ENCODE measurements around the gene FBXO36. TPM values are rescaled to one million over a fixed set of nuclear protein-coding genes. Genes with fewer than 3 reads are reported as not detected.

FBXO36 gene
- 1.6 to 2.3 TPM (median 1.7 TPM) in 3 replicates for polyA plus RNA-seq
- 1.3 TPM for polyA plus RNA-seq (2011; ENCODE audit: low read depth)
- polyA plus RNA-seq (2011; cell fraction: cytosol; rRNA removed) = 1.8 and 2.0 TPM in 2 replicates
- polyA plus RNA-seq (2011; cell fraction: nucleus; rRNA removed) = 1.8 and 2.4 TPM in 2 replicates
- 0.93 and 2.3 TPM in 2 replicates for polyA plus RNA-seq (2012; ENCODE audit: low replicate concordance)
- 1.4 to 3.1 TPM (median 2.0 TPM) in 3 replicates for polyA minus RNA-seq
- 1.2 TPM for polyA minus RNA-seq (2011; cell fraction: cytosol; rRNA and poly(A)+ RNA removed)
- polyA minus RNA-seq (2011; cell fraction: nucleus; rRNA and poly(A)+ RNA removed) = 0.84 and 2.6 TPM in 2 replicates

GRCh38 chr2:229922449-229923386 is at the start of gene FBXO36:
TSS of gene FBXO36 (plus strand) at chr2:229922503. CDS start at chr2:229922514, 11 bp downstream.
- Histone ChIP-seq H3K4me2 (ENCODE audit: control insufficient read depth, extremely low read depth, insufficient read depth, low read depth, low read length) (peak within 1 kb of the TSS; percentile 98), H3K9me3 (ENCODE audit: control insufficient read depth, low read depth, low read length) (no peaks in the 10 kb centered on the region), H4K20me1 (ENCODE audit: control insufficient read depth, extremely low read depth, insufficient read depth, low read length) (peaks cover 4% of the 10 kb centered on the region), H3K4me3 (ENCODE audit: control insufficient read depth in 2 of 3, extremely low read depth in 1 of 3, insufficient read depth in 2 of 3, low read depth in 1 of 3, low read length in 3 of 3) (peak within 1 kb of the TSS; percentile 90 to 94 (median 93)), H3K27me3 (ENCODE audit: control insufficient read depth, extremely low read depth, insufficient read depth, low read length) (no peaks in the 10 kb centered on the region), H3K4me1 (ENCODE audit: control insufficient read depth, extremely low read depth, insufficient read depth, low read length) (peaks cover 8% of the 10 kb centered on the region), H2AFZ (ENCODE audit: control insufficient read depth, low read length) (peak within 1 kb of the TSS; percentile 97), H3K79me2 (ENCODE audit: control insufficient read depth, insufficient read depth, low read length) (peaks cover 47% of the 10 kb centered on the region), H3K36me3 (ENCODE audit: control insufficient read depth in 2 of 2, extremely low read depth in 1 of 2, insufficient read depth in 2 of 2, low read length in 2 of 2) (peaks cover 0 to 2% of the 10 kb centered on the region in 2 experiments), H3K27ac (ENCODE audit: control insufficient read depth, insufficient read depth, low read length) (peak within 1 kb of the TSS; percentile 94), H3K9ac (ENCODE audit: control insufficient read depth, extremely low read depth, insufficient read depth, low read length) (peak within 1 kb of the TSS; percentile 92), H3K9me1 (ENCODE audit: control insufficient read depth, extremely low read depth, insufficient read depth, low read length) (no peaks in the 10 kb centered on the region)
- dilution Hi-C loops (cut with MboI; ENCODE audit: extremely low pct_ligation_motif_present, low sequenced_read_pairs) = no loop called here
- DNase-seq (ENCODE audit: low read depth, low spot score) = no peak
- TF ChIP-seq CTCF (optimal IDR thresholded peaks at IDR 0.05 in 1 of 3, IDR thresholded peaks at IDR 0.05 in 1 of 3, conservative IDR thresholded peaks at IDR 0.05 in 1 of 3; ENCODE audit: extremely low read depth in 1 of 3, insufficient read depth in 2 of 3, low read length in 3 of 3) (no peak), EZH2 (IDR thresholded peaks at IDR 0.05; ENCODE audit: low read length) (no peak)
- FAIRE-seq = no peak

GRCh38 chr2:229873123-229873581 is 49.2 kb upstream of the FBXO36 start:
- H3K9ac ChIP-seq (ENCODE audit: control insufficient read depth, extremely low read depth, insufficient read depth, low read length) = no peak overlapping the region
- no peaks in the 10 kb centered on the region for H3K27me3 ChIP-seq (ENCODE audit: control insufficient read depth, extremely low read depth, insufficient read depth, low read length)
- no peak overlapping the region for H2AFZ ChIP-seq (ENCODE audit: control insufficient read depth, low read length)
- FAIRE-seq (peak; percentile 58), DNase-seq (ENCODE audit: low read depth, low spot score) (no peak)
- H4K20me1 ChIP-seq (ENCODE audit: control insufficient read depth, extremely low read depth, insufficient read depth, low read length) = no peaks in the 10 kb centered on the region
- no peak overlapping the region for H3K4me3 ChIP-seq (ENCODE audit: control insufficient read depth in 2 of 3, extremely low read depth in 1 of 3, insufficient read depth in 2 of 3, low read depth in 1 of 3, low read length in 3 of 3)
- no peak overlapping the region for H3K4me2 ChIP-seq (ENCODE audit: control insufficient read depth, extremely low read depth, insufficient read depth, low read depth, low read length)
- no peaks in the 10 kb centered on the region for H3K9me3 ChIP-seq (ENCODE audit: control insufficient read depth, low read depth, low read length)
- peaks cover 2% of the 10 kb centered on the region for H3K9me1 ChIP-seq (ENCODE audit: control insufficient read depth, extremely low read depth, insufficient read depth, low read length)
- TF ChIP-seq CTCF (optimal IDR thresholded peaks at IDR 0.05 in 1 of 3, IDR thresholded peaks at IDR 0.05 in 1 of 3, conservative IDR thresholded peaks at IDR 0.05 in 1 of 3; ENCODE audit: extremely low read depth in 1 of 3, insufficient read depth in 2 of 3, low read length in 3 of 3) = no peak
- TF ChIP-seq EZH2 (IDR thresholded peaks at IDR 0.05; ENCODE audit: low read length) = no peak
- H3K79me2 ChIP-seq (ENCODE audit: control insufficient read depth, insufficient read depth, low read length) = peaks cover 82% of the 10 kb centered on the region
- dilution Hi-C loops (cut with MboI; ENCODE audit: extremely low pct_ligation_motif_present, low sequenced_read_pairs) = no loop called here
- peaks cover 0 to 11% of the 10 kb centered on the region in 2 experiments for H3K36me3 ChIP-seq (ENCODE audit: control insufficient read depth in 2 of 2, extremely low read depth in 1 of 2, insufficient read depth in 2 of 2, low read length in 2 of 2)
- no peak overlapping the region for H3K27ac ChIP-seq (ENCODE audit: control insufficient read depth, insufficient read depth, low read length)
- H3K4me1 ChIP-seq (ENCODE audit: control insufficient read depth, extremely low read depth, insufficient read depth, low read length) = no peaks in the 10 kb centered on the region

All from keratinocyte (primary cell).